ENCODE data around the gene ADARB2. TPM values are rescaled to one million over a fixed set of nuclear protein-coding genes. Genes with fewer than 3 reads are reported as not detected.
A peak's percentile ranks its signal among the peaks of the same experiment; 100 is the strongest.

Gene ADARB2
- total RNA-seq, 2 donors from 2014 or later, result 1.1 to 1.8 TPM

- Histone ChIP-seq H3K27ac (ENCODE audit: low read depth, low read length) (no peak overlapping the region), H3K9ac (ENCODE audit: extremely low read depth, low read length, poor library complexity, severe bottlenecking) (no peak overlapping the region), H3K9me3 (ENCODE audit: control insufficient read depth, low read length) (no peaks in the 10 kb centered on the region), H3K4me1 (ENCODE audit: control insufficient read depth, insufficient read depth, low read length) (no peaks in the 10 kb centered on the region), H3K27me3 (ENCODE audit: control insufficient read depth, insufficient read depth, low read length, poor library complexity, severe bottlenecking) (no peaks in the 10 kb centered on the region), H3K36me3 (ENCODE audit: control insufficient read depth, insufficient read depth, low read length) (no peaks in the 10 kb centered on the region), H3K4me3 (ENCODE audit: low read length) (no peak overlapping the region)
- Mint-ChIP-seq H3K27ac (no peak overlapping the region), H3K9me3 (no peaks in the 10 kb centered on the region), H3K4me3 (no peak overlapping the region), H3K27me3 (ENCODE audit: insufficient read depth) (no peaks in the 10 kb centered on the region), H3K36me3 (ENCODE audit: low read depth) (no peaks in the 10 kb centered on the region), H3K4me1 (no peaks in the 10 kb centered on the region)
- peak; percentile 23 for DNase-seq
- 92 to 95% methylated on average over 10 to 15 of the region's 15 CpGs for WGBS, 2 experiments (ENCODE audit: insufficient coverage in 1 of 2, insufficient read length in 1 of 2)
- TF ChIP-seq CTCF (conservative IDR thresholded peaks at IDR 0.05), result no peak
Observed at GRCh38 chr10:1166101-1166827, 571.1 kb downstream of the ADARB2 start.

GRCh38 chr10:1163831-1164230, 573.5 kb downstream of the ADARB2 start:
- WGBS, 2 experiments (ENCODE audit: insufficient coverage in 1 of 2, insufficient read length in 1 of 2), result 85 to 89% methylated on average over 5 of the region's 5 CpGs
- H3K9me3 Mint-ChIP-seq, result no peaks in the 10 kb centered on the region

GRCh38 chr10:1163204-1163660, 574.1 kb downstream of the ADARB2 start:
- H3K4me3 Mint-ChIP-seq, result no peak overlapping the region
- peak; percentile 39 for DNase-seq
- WGBS, 2 experiments (ENCODE audit: insufficient coverage in 1 of 2, insufficient read length in 1 of 2), result 90 to 91% methylated on average over 22 to 29 of the region's 29 CpGs
- TF ChIP-seq CTCF (conservative IDR thresholded peaks at IDR 0.05), result no peak
- H3K27ac Mint-ChIP-seq, result no peak overlapping the region
- no peak overlapping the region for H3K27ac ChIP-seq (ENCODE audit: low read depth, low read length)
- no peaks in the 10 kb centered on the region for H3K4me1 Mint-ChIP-seq
- H3K4me3 ChIP-seq (ENCODE audit: low read length), result no peak overlapping the region
- no peaks in the 10 kb centered on the region for H3K36me3 ChIP-seq (ENCODE audit: control insufficient read depth, insufficient read depth, low read length)
- no peaks in the 10 kb centered on the region for H3K27me3 ChIP-seq (ENCODE audit: control insufficient read depth, insufficient read depth, low read length, poor library complexity, severe bottlenecking)
- no peaks in the 10 kb centered on the region for H3K36me3 Mint-ChIP-seq (ENCODE audit: low read depth)
- H3K9me3 ChIP-seq (ENCODE audit: control insufficient read depth, low read length), result no peaks in the 10 kb centered on the region
- H3K9me3 Mint-ChIP-seq, result no peaks in the 10 kb centered on the region
- no peaks in the 10 kb centered on the region for H3K27me3 Mint-ChIP-seq (ENCODE audit: insufficient read depth)
- H3K9ac ChIP-seq (ENCODE audit: extremely low read depth, low read length, poor library complexity, severe bottlenecking), result no peak overlapping the region
- H3K4me1 ChIP-seq (ENCODE audit: control insufficient read depth, insufficient read depth, low read length), result no peaks in the 10 kb centered on the region

More at GRCh38 chr10:1163831-1164230, 573.5 kb downstream of the ADARB2 start:
- Mint-ChIP-seq H3K27me3 (ENCODE audit: insufficient read depth) (no peaks in the 10 kb centered on the region), H3K4me3 (no peak overlapping the region), H3K27ac (no peak overlapping the region), H3K36me3 (ENCODE audit: low read depth) (no peaks in the 10 kb centered on the region), H3K4me1 (no peaks in the 10 kb centered on the region)
- no peaks in the 10 kb centered on the region for H3K9me3 ChIP-seq (ENCODE audit: control insufficient read depth, low read length)
- no peaks in the 10 kb centered on the region for H3K27me3 ChIP-seq (ENCODE audit: control insufficient read depth, insufficient read depth, low read length, poor library complexity, severe bottlenecking)
- no peak overlapping the region for H3K27ac ChIP-seq (ENCODE audit: low read depth, low read length)
- TF ChIP-seq CTCF (conservative IDR thresholded peaks at IDR 0.05), result no peak
- no peaks in the 10 kb centered on the region for H3K36me3 ChIP-seq (ENCODE audit: control insufficient read depth, insufficient read depth, low read length)
- H3K4me3 ChIP-seq (ENCODE audit: low read length), result no peak overlapping the region
- H3K4me1 ChIP-seq (ENCODE audit: control insufficient read depth, insufficient read depth, low read length), result no peaks in the 10 kb centered on the region
- no peak overlapping the region for H3K9ac ChIP-seq (ENCODE audit: extremely low read depth, low read length, poor library complexity, severe bottlenecking)
- no peak for DNase-seq
